ENCODE results near the gene NCL.

NCL gene

GRCh38 chr2:231469583-231469950, 5.3 kb upstream of the NCL start:
- Histone ChIP-seq H4K20me1 (ENCODE audit: low read depth, low read length) (no peaks in the 10 kb centered on the region), H3K9me2 (replicated peaks; ENCODE audit: insufficient read depth, low read length) (no peaks in the 10 kb centered on the region), H2AFZ (ENCODE audit: low read depth, low read length, severe bottlenecking) (no peak overlapping the region), H3K27me3 (ENCODE audit: low read length) (no peaks in the 10 kb centered on the region), H3F3A (ENCODE audit: insufficient read depth) (0 out of 2 replicates have a peak, but pooled peaks cover 8% of the 10 kb centered on the region), H3K9me3 (ENCODE audit: insufficient read depth, low read length) (no peaks in the 10 kb centered on the region), H3K79me2 (ENCODE audit: insufficient read depth, low read length) (no peaks in the 10 kb centered on the region; the same call in 1 of the 2 replicates), H3K4me2 (ENCODE audit: low read depth, low read length, poor library complexity, severe bottlenecking) (no peak overlapping the region), H3K4me3 (ENCODE audit: insufficient read depth, low read length, poor library complexity, severe bottlenecking) (no peak overlapping the region), H3K36me3 (ENCODE audit: low read length) (no peaks in the 10 kb centered on the region), H3K9ac (ENCODE audit: low read length) (no peak overlapping the region), H3K27ac (ENCODE audit: low read depth, low read length) (no peak overlapping the region)
- TF ChIP-seq CTCF (IDR thresholded peaks at IDR 0.05; ENCODE audit: insufficient read depth, low read length, poor library complexity, severe bottlenecking) (no peak), EZH2phosphoT487 (conservative IDR thresholded peaks at IDR 0.05; ENCODE audit: low read length) (no peak)

GRCh38 chr2:231467613-231468530, 3.6 kb upstream of the NCL start:
- Histone ChIP-seq H4K20me1 (ENCODE audit: low read depth, low read length) (peaks cover 6% of the 10 kb centered on the region), H3K9me3 (ENCODE audit: insufficient read depth, low read length) (no peaks in the 10 kb centered on the region), H3K36me3 (ENCODE audit: low read length) (peaks cover 6% of the 10 kb centered on the region), H3K79me2 (ENCODE audit: insufficient read depth, low read length) (peaks cover 14% of the 10 kb centered on the region), H3F3A (ENCODE audit: insufficient read depth) (peaks cover 15% of the 10 kb centered on the region; the same call in 1 of the 2 replicates), H3K27ac (ENCODE audit: low read depth, low read length) (no peak overlapping the region), H2AFZ (ENCODE audit: low read depth, low read length, severe bottlenecking) (no peak overlapping the region), H3K4me2 (ENCODE audit: low read depth, low read length, poor library complexity, severe bottlenecking) (no peak overlapping the region), H3K4me3 (ENCODE audit: insufficient read depth, low read length, poor library complexity, severe bottlenecking) (no peak overlapping the region), H3K9me2 (replicated peaks; ENCODE audit: insufficient read depth, low read length) (no peaks in the 10 kb centered on the region), H3K27me3 (ENCODE audit: low read length) (no peaks in the 10 kb centered on the region), H3K9ac (ENCODE audit: low read length) (no peak overlapping the region)
- TF ChIP-seq CTCF (IDR thresholded peaks at IDR 0.05; ENCODE audit: insufficient read depth, low read length, poor library complexity, severe bottlenecking): no peak
- no peak for TF ChIP-seq EZH2phosphoT487 (conservative IDR thresholded peaks at IDR 0.05; ENCODE audit: low read length)

GRCh38 chr2:231467016-231467545, 2.8 kb upstream of the NCL start:
- TF ChIP-seq EZH2phosphoT487 (conservative IDR thresholded peaks at IDR 0.05; ENCODE audit: low read length) (no peak), CTCF (IDR thresholded peaks at IDR 0.05; ENCODE audit: insufficient read depth, low read length, poor library complexity, severe bottlenecking) (no peak)
- Histone ChIP-seq H3K9me2 (replicated peaks; ENCODE audit: insufficient read depth, low read length) (no peaks in the 10 kb centered on the region), H3K9me3 (ENCODE audit: insufficient read depth, low read length) (no peaks in the 10 kb centered on the region), H3K79me2 (ENCODE audit: insufficient read depth, low read length) (peaks cover 22% of the 10 kb centered on the region), H3K9ac (ENCODE audit: low read length) (no peak overlapping the region), H3K4me2 (ENCODE audit: low read depth, low read length, poor library complexity, severe bottlenecking) (no peak overlapping the region), H3K36me3 (ENCODE audit: low read length) (peaks cover 14% of the 10 kb centered on the region), H3K27me3 (ENCODE audit: low read length) (no peaks in the 10 kb centered on the region), H3F3A (ENCODE audit: insufficient read depth) (peaks cover 23% of the 10 kb centered on the region), H2AFZ (ENCODE audit: low read depth, low read length, severe bottlenecking) (no peak overlapping the region), H3K4me3 (ENCODE audit: insufficient read depth, low read length, poor library complexity, severe bottlenecking) (no peak overlapping the region), H4K20me1 (ENCODE audit: low read depth, low read length) (peaks cover 14% of the 10 kb centered on the region), H3K27ac (ENCODE audit: low read depth, low read length) (no peak overlapping the region)

Measured in SU-DHL-6 (cell line).